ENCODE data around the gene ATP6V0D1. TPM values are rescaled to one million over a fixed set of nuclear protein-coding genes. Genes with fewer than 3 reads are reported as not detected.
A peak's percentile ranks its signal among the peaks of the same experiment; 100 is the strongest.

ATP6V0D1 gene
- total RNA-seq, 4 donors from 2014 or later, result 103 to 131 (median 119) TPM

GRCh38 chr16:67446968-67447507, 33.9 kb downstream of the ATP6V0D1 start:
- no peaks in the 10 kb centered on the region for H3K9me3 ChIP-seq
- no peak for TF ChIP-seq EP300 (IDR thresholded peaks at IDR 0.05)
- no peak for TF ChIP-seq CTCF (IDR thresholded peaks at IDR 0.05)
- TF ChIP-seq POLR2A (IDR thresholded peaks at IDR 0.05; ENCODE audit: low read depth), result no peak
- no peak for TF ChIP-seq POLR2AphosphoS5 (IDR thresholded peaks at IDR 0.05)
- no peak for DNase-seq (ENCODE audit: extremely low spot score)
- H3K36me3 ChIP-seq, result peaks cover 0 to 79% (median 41%) of the 10 kb centered on the region in 4 donors
- H3K27me3 ChIP-seq, result no peaks in the 10 kb centered on the region
- H3K4me3 ChIP-seq, result no peak overlapping the region
- peaks cover 87 to 98% (median 94%) of the 10 kb centered on the region in 4 donors for H3K4me1 ChIP-seq
- 54% methylated on average over 7 of the region's 8 CpGs for WGBS
- intact Hi-C loops (cut with DNase I), result no loop called here
- peak overlapping the region; percentile 33 to 44 (median 38) for H3K27ac ChIP-seq (replicated peaks in 1 of 4)

GRCh38 chr16:67445913-67446907, 34.7 kb downstream of the ATP6V0D1 start:
- peak overlapping the region; percentile 15 to 43 (median 34) for H3K27ac ChIP-seq (replicated peaks in 1 of 4)

GRCh38 chr16:67445441-67445912, 35.5 kb downstream of the ATP6V0D1 start:
- Histone ChIP-seq H3K27me3 (no peaks in the 10 kb centered on the region), H3K4me3 (no peak overlapping the region), H3K9me3 (no peaks in the 10 kb centered on the region), H3K4me1 (peaks cover 81 to 98% (median 89%) of the 10 kb centered on the region in 4 donors), H3K27ac (replicated peaks in 1 of 4) (peak overlapping the region in 2 of 4 donors; percentile 20 to 33), H3K36me3 (peaks cover 0 to 79% (median 33%) of the 10 kb centered on the region in 4 donors)
- 50% methylated on average over 3 of the region's 3 CpGs for WGBS
- DNase-seq (ENCODE audit: extremely low spot score), result no peak
- TF ChIP-seq CTCF (IDR thresholded peaks at IDR 0.05) (no peak), POLR2AphosphoS5 (IDR thresholded peaks at IDR 0.05) (no peak), EP300 (IDR thresholded peaks at IDR 0.05) (no peak), POLR2A (IDR thresholded peaks at IDR 0.05; ENCODE audit: low read depth) (no peak)
- intact Hi-C loops (cut with DNase I), result no loop called here

More at GRCh38 chr16:67445913-67446907, 34.7 kb downstream of the ATP6V0D1 start:
- peaks cover 0 to 79% (median 35%) of the 10 kb centered on the region in 4 donors for H3K36me3 ChIP-seq
- no peaks in the 10 kb centered on the region for H3K9me3 ChIP-seq
- no peak for DNase-seq (ENCODE audit: extremely low spot score)
- H3K4me1 ChIP-seq, result peaks cover 86 to 98% (median 96%) of the 10 kb centered on the region in 4 donors
- no peaks in the 10 kb centered on the region for H3K27me3 ChIP-seq
- H3K4me3 ChIP-seq, result no peak overlapping the region
- intact Hi-C loops (cut with DNase I), result no loop called here
- TF ChIP-seq POLR2AphosphoS5 (IDR thresholded peaks at IDR 0.05) (no peak), POLR2A (IDR thresholded peaks at IDR 0.05; ENCODE audit: low read depth) (no peak), CTCF (IDR thresholded peaks at IDR 0.05) (no peak), EP300 (IDR thresholded peaks at IDR 0.05) (no peak)
- WGBS, result 71% methylated on average over 9 of the region's 12 CpGs

GRCh38 chr16:67445126-67445426, 35.9 kb downstream of the ATP6V0D1 start:
- TF ChIP-seq POLR2AphosphoS5 (IDR thresholded peaks at IDR 0.05), result no peak
- TF ChIP-seq POLR2A (IDR thresholded peaks at IDR 0.05; ENCODE audit: low read depth), result no peak
- no peak for TF ChIP-seq EP300 (IDR thresholded peaks at IDR 0.05)
- TF ChIP-seq CTCF (IDR thresholded peaks at IDR 0.05), result no peak
- Histone ChIP-seq H3K4me1 (peaks cover 78 to 94% (median 85%) of the 10 kb centered on the region in 4 donors), H3K36me3 (peaks cover 0 to 80% (median 35%) of the 10 kb centered on the region in 4 donors), H3K27me3 (no peaks in the 10 kb centered on the region), H3K4me3 (no peak overlapping the region), H3K27ac (replicated peaks in 1 of 4) (peak overlapping the region in 1 of 4 donors; percentile 20), H3K9me3 (no peaks in the 10 kb centered on the region)
- 93% methylated on average over 7 of the region's 7 CpGs for WGBS
- no peak for DNase-seq (ENCODE audit: extremely low spot score)
- intact Hi-C loops (cut with DNase I), result no loop called here
